H1 (cell line): ENCODE measurements around the gene LAP3. TPM values are rescaled to one million over a fixed set of nuclear protein-coding genes. Genes with fewer than 3 reads are reported as not detected.

ENCODE experiments used
- CTCF ChIA-PET: fragments of 300-600 bp; sonication (Branson Sonifier 250); formaldehyde crosslinking; loops from one replicate; lab custom pipeline; 2021; ENCODE audit not compliant: partially characterized antibody; lab: Charles Lee
- POLR2A ChIA-PET: fragments of 300-600 bp; sonication (Branson Sonifier 250); formaldehyde crosslinking; loops from one replicate; lab custom pipeline; 2021; ENCODE audit warnings: inconsistent platforms; ENCODE audit not compliant: partially characterized antibody; lab: Charles Lee
- DNase-seq, 2 experiments: peaks; one replicate each; pipeline versions ENCODE4 v3.0.0 to v3.0.0-alpha.2; 2010 to 2022; ENCODE audit warnings: low spot score in 2 of 2, low read depth in 1 of 2, mixed read lengths in 1 of 2
- FAIRE-seq: peaks from 2 replicates; lab custom pipeline; 2011; peaks lifted over from hg19 to GRCh38; lab: Jason Lieb, UNC
- H2AFZ ChIP-seq: 2 replicates; pipeline ENCODE4 v1.8.1; 2012; ENCODE audit warnings: low read length, inconsistent platforms
- H2AK5ac ChIP-seq: 2 replicates; pipeline ENCODE4 v1.6.1; 2013; ENCODE audit warnings: low read depth, low read length
- H2BK120ac ChIP-seq: replicated peaks from 2 replicates; pipeline ENCODE3; 2013; ENCODE audit warnings: low read depth, low read length, inconsistent platforms
- H2BK12ac ChIP-seq: 2 replicates; pipeline ENCODE4 v1.6.1; 2013; ENCODE audit warnings: low read depth, low read length
- H2BK15ac ChIP-seq: 2 replicates; pipeline ENCODE4 v1.6.1; 2013; ENCODE audit warnings: low read length
- H2BK20ac ChIP-seq: 2 replicates; pipeline ENCODE4 v1.6.1; 2013; ENCODE audit warnings: low read length
- H2BK5ac ChIP-seq: 2 replicates; pipeline ENCODE4 v1.6.1; 2013; ENCODE audit warnings: low read depth, low read length
- H3K14ac ChIP-seq: 2 replicates; pipeline ENCODE4 v1.6.1; 2013; ENCODE audit warnings: inconsistent platforms; ENCODE audit not compliant: insufficient read length
- H3K18ac ChIP-seq: 2 replicates; pipeline ENCODE4 v1.6.1; 2013; ENCODE audit warnings: low read length; ENCODE audit errors: extremely low read depth
- H3K23ac ChIP-seq: 2 replicates; pipeline ENCODE4 v1.6.1; 2013; ENCODE audit warnings: inconsistent platforms; ENCODE audit not compliant: insufficient read length
- H3K23me2 ChIP-seq: 2 replicates; pipeline ENCODE4 v1.6.1; 2013; ENCODE audit warnings: low read depth, low read length
- H3K27ac ChIP-seq: 2 replicates; pipeline ENCODE4 v1.6.1; 2011; ENCODE audit warnings: low read depth, low read length, inconsistent platforms
- H3K27me3 ChIP-seq, 4 experiments: replicated peaks in 1 of 4; 1 replicate in 1 of 4; 2 replicates in 3 of 4; pipeline versions ENCODE4 v1.6.1 to v1.8.1; 2011 to 2013; ENCODE audit warnings: low read length in 3 of 4, mild to moderate bottlenecking in 3 of 4, inconsistent platforms in 2 of 4, mixed read lengths in 2 of 4, moderate library complexity in 1 of 4; ENCODE audit not compliant: control insufficient read depth in 3 of 4, insufficient read depth in 3 of 4; ENCODE audit errors: extremely low read depth in 1 of 4
- H3K36me3 ChIP-seq, 4 experiments: 2 replicates each; pipeline versions ENCODE4 v1.6.1 to v1.8.1; 2011 to 2013; ENCODE audit warnings: mild to moderate bottlenecking in 4 of 4, low read length in 3 of 4, moderate library complexity in 2 of 4, control low read depth in 1 of 4, inconsistent platforms in 1 of 4; ENCODE audit not compliant: insufficient read depth in 4 of 4, control insufficient read depth in 2 of 4
- H3K4ac ChIP-seq: replicated peaks from 2 replicates; pipeline ENCODE3; 2013; ENCODE audit warnings: low read length, low read depth, mixed read lengths, inconsistent platforms; ENCODE audit not compliant: insufficient read length
- H3K4me1 ChIP-seq, 4 experiments: replicated peaks in 1 of 4; 1 replicate in 1 of 4; 2 replicates in 3 of 4; pipeline versions ENCODE4 v1.6.1 to v1.8.1; 2011 to 2013; ENCODE audit warnings: low read length in 3 of 4, inconsistent platforms in 2 of 4, mixed read lengths in 1 of 4; ENCODE audit not compliant: insufficient read depth in 4 of 4, control insufficient read depth in 3 of 4
- H3K4me2 ChIP-seq, 2 experiments: 2 replicates each; pipeline versions ENCODE4 v1.6.1 to v1.8.1; 2011 to 2013; ENCODE audit warnings: low read depth in 2 of 2, low read length in 2 of 2, control low read depth in 1 of 2, inconsistent platforms in 1 of 2, mild to moderate bottlenecking in 1 of 2; ENCODE audit not compliant: insufficient read depth in 1 of 2
- H3K4me3 ChIP-seq, 4 experiments: fragments of 200-600, 300-600 bp in 1 of 4; sonication (generic), shearing (Covaris generic), sonication (Bioruptor Twin) in 1 of 4; 2 replicates each; pipeline versions ENCODE4 v1.5.1 to v1.8.1; 2011 to 2016; ENCODE audit warnings: low read length in 4 of 4, low read depth in 3 of 4, control low read depth in 2 of 4, inconsistent platforms in 2 of 4, mild to moderate bottlenecking in 2 of 4, mixed read lengths in 1 of 4, moderate library complexity in 1 of 4; ENCODE audit not compliant: insufficient read depth in 2 of 4; ENCODE audit errors: extremely low read depth in 1 of 4
- H3K56ac ChIP-seq: replicated peaks from 2 replicates; pipeline ENCODE3; 2013; ENCODE audit warnings: low read depth, mild to moderate bottlenecking, mixed read lengths, low read length, inconsistent platforms; ENCODE audit not compliant: insufficient read length
- H3K79me1 ChIP-seq: 2 replicates; pipeline ENCODE4 v1.6.1; 2013; ENCODE audit warnings: low read depth, low read length, control low read depth
- H3K79me2 ChIP-seq, 2 experiments: 2 replicates each; pipeline versions ENCODE4 v1.6.1 to v1.8.1; 2012 to 2013; ENCODE audit warnings: low read length in 2 of 2, mild to moderate bottlenecking in 2 of 2, inconsistent platforms in 1 of 2; ENCODE audit not compliant: insufficient read depth in 2 of 2, control insufficient read depth in 1 of 2
- H3K9ac ChIP-seq, 4 experiments: replicated peaks in 1 of 4; 1 replicate in 1 of 4; 2 replicates in 3 of 4; pipeline versions ENCODE4 v1.6.1 to v1.8.1; 2011 to 2013; ENCODE audit warnings: low read depth in 3 of 4, low read length in 3 of 4, control low read depth in 2 of 4, mild to moderate bottlenecking in 2 of 4, moderate library complexity in 2 of 4, inconsistent platforms in 1 of 4; ENCODE audit errors: extremely low read depth in 1 of 4
- H3K9me3 ChIP-seq, 2 experiments: 2 replicates each; pipeline versions ENCODE4 v1.6.1 to v1.8.1; 2012 to 2013; ENCODE audit warnings: mild to moderate bottlenecking in 2 of 2, moderate library complexity in 2 of 2, control low read depth in 1 of 2, inconsistent platforms in 1 of 2, low read depth in 1 of 2, low read length in 1 of 2, mixed read lengths in 1 of 2; ENCODE audit not compliant: insufficient read depth in 2 of 2
- H4K20me1 ChIP-seq, 2 experiments: replicated peaks in 1 of 2; 2 replicates each; pipeline versions ENCODE3 to v1.8.1; 2011 to 2013; ENCODE audit warnings: inconsistent platforms in 2 of 2, low read length in 2 of 2, mild to moderate bottlenecking in 1 of 2; ENCODE audit not compliant: insufficient read depth in 2 of 2, control insufficient read depth in 1 of 2
- H4K5ac ChIP-seq: 2 replicates; pipeline ENCODE4 v1.6.1; 2013; ENCODE audit warnings: low read length, low read depth, mixed read lengths, inconsistent platforms; ENCODE audit not compliant: insufficient read length
- H4K8ac ChIP-seq: 2 replicates; pipeline ENCODE4 v1.8.0; 2013; ENCODE audit warnings: mild to moderate bottlenecking, moderate library complexity, low read length, inconsistent platforms; ENCODE audit not compliant: insufficient read depth; ENCODE audit errors: extremely low read depth
- H4K91ac ChIP-seq: replicated peaks from 2 replicates; pipeline ENCODE3; 2013; ENCODE audit warnings: low read length, mixed read lengths, inconsistent platforms; ENCODE audit not compliant: insufficient read length
- CHD1 ChIP-seq: IDR thresholded peaks from 2 replicates; pipeline ENCODE4 v1.6.1; 2012; ENCODE audit warnings: low read depth, low read length, improper control_type of control experiment
- CTCF ChIP-seq, 3 experiments: IDR thresholded peaks; 1 replicate in 2 of 3; 2 replicates in 1 of 3; pipeline versions ENCODE4 v1.5.1 to v1.6.1; 2011; ENCODE audit warnings: low read length in 3 of 3, mild to moderate bottlenecking in 3 of 3, inconsistent platforms in 2 of 3, low read depth in 1 of 3, moderate library complexity in 1 of 3; ENCODE audit not compliant: insufficient read depth in 1 of 3; ENCODE audit errors: control extremely low read depth in 1 of 3
- EP300 ChIP-seq, 2 experiments: IDR thresholded peaks; 1 replicate in 1 of 2; 2 replicates in 1 of 2; pipeline ENCODE4 v1.6.1; 2011 to 2012; ENCODE audit warnings: low read depth in 2 of 2, low read length in 2 of 2, mild to moderate bottlenecking in 2 of 2, borderline replicate concordance in 1 of 2, inconsistent platforms in 1 of 2, moderate library complexity in 1 of 2
- KDM1A ChIP-seq: fragments of 200-600, 300-600 bp; sonication (generic); IDR thresholded peaks from 2 replicates; pipeline ENCODE4 v1.7.1; 2016; ENCODE audit warnings: mild to moderate bottlenecking, low read length, borderline replicate concordance
- MAX ChIP-seq: IDR thresholded peaks from 2 replicates; pipeline ENCODE4 v1.6.1; 2012; ENCODE audit warnings: inconsistent platforms
- RAD21 ChIP-seq, 2 experiments: IDR thresholded peaks in 1 of 2; conservative IDR thresholded peaks in 1 of 2; 2 replicates each; pipeline ENCODE4 v1.6.1; 2011; ENCODE audit warnings: low read depth in 2 of 2, low read length in 2 of 2, improper control_type of control experiment in 1 of 2, inconsistent platforms in 1 of 2, mild to moderate bottlenecking in 1 of 2, moderate library complexity in 1 of 2
- SIX5 ChIP-seq: IDR thresholded peaks from 2 replicates; pipeline ENCODE4 v1.6.1; 2011; ENCODE audit warnings: mild to moderate bottlenecking, low read depth, low read length
- WGBS, 2 experiments: shearing (Covaris generic) in 1 of 2; methylation state at CpG; one replicate each; pipeline versions ENCODE4 v1.1.6 to v1.1.7; 2013 to 2015; ENCODE audit warnings: low lambda C conversion rate in 2 of 2, mixed read lengths in 2 of 2, inconsistent platforms in 1 of 2, low coverage in 1 of 2, missing lambda C conversion rate in 1 of 2; ENCODE audit not compliant: insufficient replicate concordance in 2 of 2, insufficient coverage in 1 of 2, insufficient read length in 1 of 2; ENCODE audit errors: extremely low coverage in 1 of 2, missing lambda C conversion rate in 1 of 2; 5-methylcytosine and 5-hydroxymethylcytosine counted together
- polyA plus RNA-seq, 7 experiments: library from polyadenylated mRNA; depleted of rRNA in 3 of 7; stranded (reverse) in 5 of 7; unstranded in 2 of 7; fragments of >200 nt in 5 of 7; fragments of 200-250 nt in 2 of 7; gene quantifications; 1 replicate in 5 of 7; 2 replicates in 1 of 7; 4 replicates in 1 of 7; pipeline versions ENCODE4 v1.2.1 to v1.2.3, GENCODE V29; 2011 to 2013; ENCODE audit warnings: missing spikeins in 2 of 7, mixed read lengths in 2 of 7
- total RNA-seq: library from RNA; stranded (reverse); fragmentation: NEBNext Ultra II Directional; extraction: Animal tissue kit (Norgen Biotek cat#: 25700); gene quantifications from 2 replicates; pipeline ENCODE4 v1.2.1, GENCODE V29; 2021
- TF ChIP-seq, protein P1 (sequence below): IDR thresholded peaks from 2 replicates; pipeline ENCODE4 v1.6.1; 2012; ENCODE audit warnings: low read length, inconsistent platforms

LAP3 gene
- total and polyA plus RNA-seq, 2 of the 8 experiments (the other 6 are each of a cell fraction or from before 2014, with no cell fraction given) = 28.3 to 50.9 TPM

GRCh38 chr4:17647927-17648326 lies 70.9 kb downstream of the LAP3 start:
- Histone ChIP-seq H4K5ac (no peak overlapping the region), H2BK15ac (no peak overlapping the region), H3K27me3 (no peaks in the 10 kb centered on the region; a peak in 1 of 7 replicates), H3K14ac (no peak overlapping the region), H2BK5ac (no peak overlapping the region), H3K79me1 (no peaks in the 10 kb centered on the region), H3K56ac (no peak overlapping the region), H3K4me1 (no peaks in the 10 kb centered on the region), H2AFZ (no peak overlapping the region), H4K20me1 (peaks cover 0 to 4% of the 10 kb centered on the region in 2 experiments), H3K4me3 (no peak overlapping the region), H3K79me2 (no peaks in the 10 kb centered on the region), H3K4me2 (no peak overlapping the region), H2BK12ac (no peak overlapping the region), H3K23ac (no peak overlapping the region), H3K4ac (no peak overlapping the region), H3K9me3 (peaks cover 0 to 5% of the 10 kb centered on the region in 2 experiments; a peak in 1 of 4 replicates), H4K91ac (no peak overlapping the region), H3K27ac (no peak overlapping the region), H2BK120ac (no peak overlapping the region), H4K8ac (no peak overlapping the region), H2AK5ac (no peak overlapping the region), H3K23me2 (no peaks in the 10 kb centered on the region; the same call in 1 of the 2 replicates), H2BK20ac (no peak overlapping the region), H3K36me3 (no peaks in the 10 kb centered on the region), H3K9ac (no peak overlapping the region), H3K18ac (no peak overlapping the region)
- POLR2A ChIA-PET = interaction anchor here (1.3 kb wide), 1 partner anchor 161 kb away, joined by 4 read pairs; no protein-coding TSS in a partner anchor
- CTCF ChIA-PET = interaction anchor here (0.9 to 3.1 kb wide), 4 partner anchors 11 to 136 kb away, joined by 3 to 14 read pairs (median 6); no protein-coding TSS in a partner anchor
- FAIRE-seq (no peak), DNase-seq (no peak)
- WGBS, 2 experiments = 89% methylated on average over 5 of the region's 5 CpGs; no CpG with 5 or more reads in 1 of the 2 experiments
- TF ChIP-seq, protein P1, sequence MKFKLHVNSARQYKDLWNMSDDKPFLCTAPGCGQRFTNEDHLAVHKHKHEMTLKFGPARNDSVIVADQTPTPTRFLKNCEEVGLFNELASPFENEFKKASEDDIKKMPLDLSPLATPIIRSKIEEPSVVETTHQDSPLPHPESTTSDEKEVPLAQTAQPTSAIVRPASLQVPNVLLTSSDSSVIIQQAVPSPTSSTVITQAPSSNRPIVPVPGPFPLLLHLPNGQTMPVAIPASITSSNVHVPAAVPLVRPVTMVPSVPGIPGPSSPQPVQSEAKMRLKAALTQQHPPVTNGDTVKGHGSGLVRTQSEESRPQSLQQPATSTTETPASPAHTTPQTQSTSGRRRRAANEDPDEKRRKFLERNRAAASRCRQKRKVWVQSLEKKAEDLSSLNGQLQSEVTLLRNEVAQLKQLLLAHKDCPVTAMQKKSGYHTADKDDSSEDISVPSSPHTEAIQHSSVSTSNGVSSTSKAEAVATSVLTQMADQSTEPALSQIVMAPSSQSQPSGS = no peak
- TF ChIP-seq CHD1 (no peak), CTCF (IDR thresholded peaks at IDR 0.05; ENCODE audit: control extremely low read depth in 1 of 3, insufficient read depth in 1 of 3, low read depth in 1 of 3, low read length in 3 of 3) (peak; percentile 31 to 57 (median 54)), KDM1A (peak; percentile 18; the same call in 1 of the 2 replicates), MAX (peak; percentile 58), EP300 (IDR thresholded peaks at IDR 0.05; ENCODE audit: borderline replicate concordance in 1 of 2, low read depth in 2 of 2, low read length in 2 of 2) (no peak), RAD21 (IDR thresholded peaks at IDR 0.05 in 1 of 2, conservative IDR thresholded peaks at IDR 0.05 in 1 of 2; ENCODE audit: low read depth in 2 of 2, low read length in 2 of 2) (peak; percentile 41 to 44; a peak in 2 of 4 replicates), SIX5 (no peak)
